ENCODE data around the gene ZNF664.

The ZNF664 gene

GRCh38 chr12:124001343-124001742 is 28.3 kb downstream of the ZNF664 start:
- Mint-ChIP-seq H3K4me1 (peaks cover 20% of the 10 kb centered on the region), H3K27ac (no peak overlapping the region), H3K9me3 (no peaks in the 10 kb centered on the region), H3K36me3 (peaks cover 7% of the 10 kb centered on the region), H3K4me3 (no peak overlapping the region)
- ATAC-seq (no peak), DNase-seq (ENCODE audit: low spot score in 2 of 2) (no peak)

GRCh38 chr12:124002021-124002644 is 29.1 kb downstream of the ZNF664 start:
- ATAC-seq: no peak
- H3K9me3 Mint-ChIP-seq: no peaks in the 10 kb centered on the region
- H3K36me3 Mint-ChIP-seq: peaks cover 6% of the 10 kb centered on the region
- H3K4me3 Mint-ChIP-seq: no peak overlapping the region
- no peak for DNase-seq (ENCODE audit: low spot score in 2 of 2)
- peaks cover 21% of the 10 kb centered on the region for H3K4me1 Mint-ChIP-seq
- H3K27ac Mint-ChIP-seq: no peak overlapping the region

GRCh38 chr12:124002654-124003053 is 29.6 kb downstream of the ZNF664 start:
- Mint-ChIP-seq H3K36me3 (peaks cover 10% of the 10 kb centered on the region), H3K4me1 (peaks cover 24% of the 10 kb centered on the region), H3K27ac (no peak overlapping the region), H3K4me3 (no peak overlapping the region), H3K9me3 (no peaks in the 10 kb centered on the region)
- DNase-seq (ENCODE audit: low spot score in 2 of 2) (no peak), ATAC-seq (no peak)

GRCh38 chr12:124004233-124004875 is 31.3 kb downstream of the ZNF664 start:
- DNase-seq (ENCODE audit: low spot score in 2 of 2): no peak
- H3K36me3 Mint-ChIP-seq: peaks cover 11% of the 10 kb centered on the region
- H3K27ac Mint-ChIP-seq: no peak overlapping the region
- H3K4me1 Mint-ChIP-seq: peaks cover 25% of the 10 kb centered on the region
- H3K9me3 Mint-ChIP-seq: no peaks in the 10 kb centered on the region
- ATAC-seq: no peak
- H3K4me3 Mint-ChIP-seq: no peak overlapping the region

- ATAC-seq: no peak
- no peaks in the 10 kb centered on the region for H3K9me3 Mint-ChIP-seq
- peak overlapping the region; percentile 20 for H3K27ac Mint-ChIP-seq
- H3K4me3 Mint-ChIP-seq: peak overlapping the region; percentile 0
- peaks cover 21% of the 10 kb centered on the region for H3K36me3 Mint-ChIP-seq
- H3K4me1 Mint-ChIP-seq: peaks cover 25% of the 10 kb centered on the region
- no peak for DNase-seq (ENCODE audit: low spot score in 2 of 2)
Observed at GRCh38 chr12:124006085-124006845, 33.2 kb downstream of the ZNF664 start.

- Mint-ChIP-seq H3K4me1 (peaks cover 25% of the 10 kb centered on the region), H3K36me3 (peaks cover 29% of the 10 kb centered on the region), H3K4me3 (no peak overlapping the region), H3K27ac (peak overlapping the region; percentile 20), H3K9me3 (no peaks in the 10 kb centered on the region)
- ATAC-seq: no peak
- no peak for DNase-seq (ENCODE audit: low spot score in 2 of 2)
Observed at GRCh38 chr12:124006846-124007713, 34.1 kb downstream of the ZNF664 start.

GRCh38 chr12:124007826-124008570 is 35.0 kb downstream of the ZNF664 start:
- H3K36me3 Mint-ChIP-seq: peaks cover 39% of the 10 kb centered on the region
- H3K4me3 Mint-ChIP-seq: no peak overlapping the region
- peaks cover 25% of the 10 kb centered on the region for H3K4me1 Mint-ChIP-seq
- DNase-seq (ENCODE audit: low spot score in 2 of 2) (no peak), ATAC-seq (no peak)
- no peaks in the 10 kb centered on the region for H3K9me3 Mint-ChIP-seq
- H3K27ac Mint-ChIP-seq: no peak overlapping the region

- Mint-ChIP-seq H3K9me3 (no peaks in the 10 kb centered on the region), H3K36me3 (peaks cover 44% of the 10 kb centered on the region), H3K4me1 (peaks cover 25% of the 10 kb centered on the region), H3K27ac (no peak overlapping the region), H3K4me3 (no peak overlapping the region)
- no peak for DNase-seq (ENCODE audit: low spot score in 2 of 2)
- no peak for ATAC-seq
Observed at GRCh38 chr12:124008595-124008994, 35.6 kb downstream of the ZNF664 start.

GRCh38 chr12:124009781-124010180 is 36.8 kb downstream of the ZNF664 start:
- peaks cover 49% of the 10 kb centered on the region for H3K36me3 Mint-ChIP-seq
- no peak overlapping the region for H3K4me3 Mint-ChIP-seq
- H3K9me3 Mint-ChIP-seq: no peaks in the 10 kb centered on the region
- H3K4me1 Mint-ChIP-seq: peaks cover 25% of the 10 kb centered on the region
- no peak overlapping the region for H3K27ac Mint-ChIP-seq
- DNase-seq (ENCODE audit: low spot score in 2 of 2) (no peak), ATAC-seq (no peak)

- no peak overlapping the region for H3K27ac Mint-ChIP-seq
- ATAC-seq (no peak), DNase-seq (ENCODE audit: low spot score in 2 of 2) (no peak)
- no peaks in the 10 kb centered on the region for H3K9me3 Mint-ChIP-seq
- peaks cover 22% of the 10 kb centered on the region for H3K4me1 Mint-ChIP-seq
- H3K36me3 Mint-ChIP-seq: peaks cover 46% of the 10 kb centered on the region
- H3K4me3 Mint-ChIP-seq: no peak overlapping the region
Observed at GRCh38 chr12:124010687-124011086, 37.7 kb downstream of the ZNF664 start.

GRCh38 chr12:124011435-124012115 is 38.6 kb downstream of the ZNF664 start:
- Mint-ChIP-seq H3K36me3 (peaks cover 43% of the 10 kb centered on the region), H3K4me3 (no peak overlapping the region), H3K4me1 (peaks cover 13% of the 10 kb centered on the region), H3K27ac (no peak overlapping the region), H3K9me3 (no peaks in the 10 kb centered on the region)
- no peak for ATAC-seq
- DNase-seq (ENCODE audit: low spot score in 2 of 2): no peak

- H3K36me3 Mint-ChIP-seq: peaks cover 38% of the 10 kb centered on the region
- H3K27ac Mint-ChIP-seq: peak overlapping the region; percentile 16
- H3K4me3 Mint-ChIP-seq: no peak overlapping the region
- no peaks in the 10 kb centered on the region for H3K9me3 Mint-ChIP-seq
- H3K4me1 Mint-ChIP-seq: peaks cover 3% of the 10 kb centered on the region
- ATAC-seq: no peak
- no peak for DNase-seq (ENCODE audit: low spot score in 2 of 2)
Observed at GRCh38 chr12:124013073-124013472, 40.1 kb downstream of the ZNF664 start.

GRCh38 chr12:124015494-124016461 is 42.8 kb downstream of the ZNF664 start:
- no peak for ATAC-seq
- Mint-ChIP-seq H3K4me3 (no peak overlapping the region), H3K9me3 (no peaks in the 10 kb centered on the region), H3K27ac (no peak overlapping the region), H3K36me3 (peaks cover 33% of the 10 kb centered on the region), H3K4me1 (no peaks in the 10 kb centered on the region)
- DNase-seq (ENCODE audit: low spot score in 2 of 2): no peak
